Measurements from ENCODE around the gene CYSRT1. TPM values are rescaled to one million over a fixed set of nuclear protein-coding genes. Genes with fewer than 3 reads are reported as not detected.

The CYSRT1 gene
- total RNA-seq, 1 donor from 2014 or later, result 1.3 TPM

DNA sequence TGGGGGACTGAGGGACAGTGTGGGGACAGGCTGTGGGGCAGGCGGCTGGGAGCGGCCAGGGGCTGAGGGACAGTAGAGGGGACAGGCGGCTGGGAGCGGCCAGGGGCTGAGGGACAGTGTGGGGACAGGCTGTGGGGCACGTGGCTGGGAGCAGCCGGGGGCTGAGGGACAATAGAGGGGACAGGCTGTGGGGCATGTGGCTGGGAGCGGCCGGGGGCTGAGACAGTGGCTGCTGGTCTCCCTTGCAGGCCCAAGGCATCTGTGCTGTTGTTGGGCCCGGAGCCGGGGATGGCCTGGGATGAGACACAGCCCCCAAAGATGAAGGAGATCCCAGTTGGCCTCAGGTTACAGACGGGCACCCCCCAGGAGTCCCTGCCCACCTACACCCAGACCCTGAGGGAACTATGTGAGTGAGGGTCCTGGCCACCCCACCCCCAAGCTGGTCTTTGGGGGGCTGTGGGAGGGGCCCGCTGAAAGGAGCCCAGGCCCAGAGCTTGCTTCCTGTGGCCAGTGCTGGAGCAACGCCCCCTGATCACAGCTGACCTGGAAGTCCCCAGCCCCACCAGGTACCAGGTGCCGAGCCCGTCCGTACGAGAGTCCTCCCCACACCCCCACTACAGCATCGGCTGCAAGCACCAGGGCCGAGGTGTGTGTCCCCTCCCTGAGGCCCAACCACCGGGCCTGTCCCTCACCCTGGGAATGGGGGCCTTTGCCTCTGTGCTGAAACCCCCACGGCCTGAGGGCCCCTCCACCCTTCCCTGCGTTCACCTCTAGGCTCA is 26.7 kb downstream of the CYSRT1 start:
- H3K4me1 Mint-ChIP-seq (ENCODE audit: low read depth, unreplicated experiment), result peaks cover 2% of the 10 kb centered on the region
- H3K27ac Mint-ChIP-seq (ENCODE audit: unreplicated experiment), result no peak overlapping the region
- H3K4me3 ChIP-seq (ENCODE audit: insufficient read depth, low read depth, low read length), result no peak overlapping the region
- H3K4me2 ChIP-seq (ENCODE audit: low read length), result no peak overlapping the region
- H3K36me3 ChIP-seq (ENCODE audit: insufficient read depth, low read length), result no peaks in the 10 kb centered on the region
- H3K27ac ChIP-seq (ENCODE audit: low read depth, low read length), result no peak overlapping the region
- H3K27me3 Mint-ChIP-seq (ENCODE audit: low read depth, unreplicated experiment), result peaks cover 6% of the 10 kb centered on the region
- no peaks in the 10 kb centered on the region for H3K9me3 Mint-ChIP-seq (ENCODE audit: unreplicated experiment)
- no peaks in the 10 kb centered on the region for H3K27me3 ChIP-seq (ENCODE audit: insufficient read depth, low read length)
- no peak overlapping the region for H2AFZ ChIP-seq (ENCODE audit: low read depth, low read length)
- peaks cover 12% of the 10 kb centered on the region for H4K20me1 ChIP-seq (ENCODE audit: insufficient read depth, low read length)
- H3K9me3 ChIP-seq (ENCODE audit: insufficient read depth, low read depth, low read length), result no peaks in the 10 kb centered on the region
- H3K4me3 Mint-ChIP-seq (ENCODE audit: unreplicated experiment), result no peak overlapping the region
- no peak for DNase-seq (ENCODE audit: low read depth)
- no peak overlapping the region for H3K9ac ChIP-seq (ENCODE audit: low read length)
- no peak for FAIRE-seq
- TF ChIP-seq, protein P1, sequence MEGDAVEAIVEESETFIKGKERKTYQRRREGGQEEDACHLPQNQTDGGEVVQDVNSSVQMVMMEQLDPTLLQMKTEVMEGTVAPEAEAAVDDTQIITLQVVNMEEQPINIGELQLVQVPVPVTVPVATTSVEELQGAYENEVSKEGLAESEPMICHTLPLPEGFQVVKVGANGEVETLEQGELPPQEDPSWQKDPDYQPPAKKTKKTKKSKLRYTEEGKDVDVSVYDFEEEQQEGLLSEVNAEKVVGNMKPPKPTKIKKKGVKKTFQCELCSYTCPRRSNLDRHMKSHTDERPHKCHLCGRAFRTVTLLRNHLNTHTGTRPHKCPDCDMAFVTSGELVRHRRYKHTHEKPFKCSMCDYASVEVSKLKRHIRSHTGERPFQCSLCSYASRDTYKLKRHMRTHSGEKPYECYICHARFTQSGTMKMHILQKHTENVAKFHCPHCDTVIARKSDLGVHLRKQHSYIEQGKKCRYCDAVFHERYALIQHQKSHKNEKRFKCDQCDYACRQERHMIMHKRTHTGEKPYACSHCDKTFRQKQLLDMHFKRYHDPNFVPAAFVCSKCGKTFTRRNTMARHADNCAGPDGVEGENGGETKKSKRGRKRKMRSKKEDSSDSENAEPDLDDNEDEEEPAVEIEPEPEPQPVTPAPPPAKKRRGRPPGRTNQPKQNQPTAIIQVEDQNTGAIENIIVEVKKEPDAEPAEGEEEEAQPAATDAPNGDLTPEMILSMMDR (IDR thresholded peaks at IDR 0.05; ENCODE audit: insufficient read depth, low read depth, low read length), result no peak
- TF ChIP-seq EZH2 (IDR thresholded peaks at IDR 0.05; ENCODE audit: insufficient read depth, low read length), result no peak
- H3K36me3 Mint-ChIP-seq (ENCODE audit: low read depth, unreplicated experiment), result no peaks in the 10 kb centered on the region
- peaks cover 20% of the 10 kb centered on the region for H3K79me2 ChIP-seq (ENCODE audit: insufficient read depth, low read length)
- H3K4me1 ChIP-seq (ENCODE audit: insufficient read depth, low read length), result peaks cover 20% of the 10 kb centered on the region

GRCh38 chr9:137252555-137253506 is 27.9 kb downstream of the CYSRT1 start:
- FAIRE-seq, result no peak
- no peak overlapping the region for H3K4me2 ChIP-seq (ENCODE audit: low read length)
- no peaks in the 10 kb centered on the region for H3K36me3 Mint-ChIP-seq (ENCODE audit: low read depth, unreplicated experiment)

More at GRCh38 chr9:137252555-137253506, 27.9 kb downstream of the CYSRT1 start:
- H3K27me3 Mint-ChIP-seq (ENCODE audit: low read depth, unreplicated experiment), result peaks cover 6% of the 10 kb centered on the region
- Histone ChIP-seq H3K4me3 (ENCODE audit: insufficient read depth, low read depth, low read length) (no peak overlapping the region), H3K9ac (ENCODE audit: low read length) (no peak overlapping the region), H3K79me2 (ENCODE audit: insufficient read depth, low read length) (peaks cover 27% of the 10 kb centered on the region), H2AFZ (ENCODE audit: low read depth, low read length) (no peak overlapping the region), H3K27ac (ENCODE audit: low read depth, low read length) (no peak overlapping the region), H3K36me3 (ENCODE audit: insufficient read depth, low read length) (no peaks in the 10 kb centered on the region), H4K20me1 (ENCODE audit: insufficient read depth, low read length) (peaks cover 17% of the 10 kb centered on the region), H3K27me3 (ENCODE audit: insufficient read depth, low read length) (no peaks in the 10 kb centered on the region), H3K9me3 (ENCODE audit: insufficient read depth, low read depth, low read length) (no peaks in the 10 kb centered on the region), H3K4me1 (ENCODE audit: insufficient read depth, low read length) (peaks cover 22% of the 10 kb centered on the region)
- peak overlapping the region; percentile 60 for H3K4me3 Mint-ChIP-seq (ENCODE audit: unreplicated experiment)
- DNase-seq (ENCODE audit: low read depth), result no peak
- TF ChIP-seq, protein P1 (IDR thresholded peaks at IDR 0.05; ENCODE audit: insufficient read depth, low read depth, low read length), result no peak
- TF ChIP-seq EZH2 (IDR thresholded peaks at IDR 0.05; ENCODE audit: insufficient read depth, low read length), result no peak
- no peaks in the 10 kb centered on the region for H3K9me3 Mint-ChIP-seq (ENCODE audit: unreplicated experiment)
- H3K27ac Mint-ChIP-seq (ENCODE audit: unreplicated experiment), result no peak overlapping the region
- H3K4me1 Mint-ChIP-seq (ENCODE audit: low read depth, unreplicated experiment), result peaks cover 4% of the 10 kb centered on the region
